HEK293 (cell line): ENCODE results near the gene PPP2R5D.
"Not testable (repeated sequence)": the region's sequence is repeated elsewhere in the genome, so short reads cannot be mapped to it uniquely, and the experiment has no call there.

ENCODE experiments used
- SP2 ChIP-seq: fragments of 450-650 bp; formaldehyde crosslinking; IDR thresholded peaks from 2 replicates; pipeline ENCODE4 v1.5.1; 2016; ENCODE audit warnings: missing biosample characterization, missing genetic modification characterization
- ZBTB11 ChIP-seq: fragments of 450-650 bp; formaldehyde crosslinking; conservative IDR thresholded peaks from 2 replicates; pipeline ENCODE4 v1.5.1; 2016; ENCODE audit warnings: low read depth, missing biosample characterization, missing genetic modification characterization
- ZBTB48 ChIP-seq: fragments of 450-650 bp; formaldehyde crosslinking; IDR thresholded peaks from 2 replicates; pipeline ENCODE4 v1.5.1; 2016; ENCODE audit warnings: missing biosample characterization, missing genetic modification characterization
- ZNF266 ChIP-seq: fragments of 450-650 bp; formaldehyde crosslinking; IDR thresholded peaks from 2 replicates; pipeline ENCODE4 v1.5.1; 2016; ENCODE audit warnings: missing biosample characterization, missing genetic modification characterization, low read depth
- ZNF473 ChIP-seq: fragments of 450-650 bp; formaldehyde crosslinking; IDR thresholded peaks from 2 replicates; pipeline ENCODE4 v1.5.1; 2017; ENCODE audit warnings: missing biosample characterization, missing genetic modification characterization
- ZNF768 ChIP-seq: fragments of 450-650 bp; formaldehyde crosslinking; IDR thresholded peaks from 2 replicates; pipeline ENCODE4 v1.5.1; 2018; ENCODE audit warnings: missing biosample characterization, mild to moderate bottlenecking, missing genetic modification characterization
- TF ChIP-seq, protein P1 (sequence below): fragments of 450-650 bp; formaldehyde crosslinking; IDR thresholded peaks from 2 replicates; pipeline ENCODE4 v1.5.1; 2016; ENCODE audit warnings: missing biosample characterization, missing genetic modification characterization
- TF ChIP-seq, protein P2 (sequence below): fragments of 450-650 bp; formaldehyde crosslinking; IDR thresholded peaks from 2 replicates; pipeline ENCODE4 v1.5.1; 2016; ENCODE audit warnings: missing biosample characterization, missing genetic modification characterization

- TF ChIP-seq, protein P1, sequence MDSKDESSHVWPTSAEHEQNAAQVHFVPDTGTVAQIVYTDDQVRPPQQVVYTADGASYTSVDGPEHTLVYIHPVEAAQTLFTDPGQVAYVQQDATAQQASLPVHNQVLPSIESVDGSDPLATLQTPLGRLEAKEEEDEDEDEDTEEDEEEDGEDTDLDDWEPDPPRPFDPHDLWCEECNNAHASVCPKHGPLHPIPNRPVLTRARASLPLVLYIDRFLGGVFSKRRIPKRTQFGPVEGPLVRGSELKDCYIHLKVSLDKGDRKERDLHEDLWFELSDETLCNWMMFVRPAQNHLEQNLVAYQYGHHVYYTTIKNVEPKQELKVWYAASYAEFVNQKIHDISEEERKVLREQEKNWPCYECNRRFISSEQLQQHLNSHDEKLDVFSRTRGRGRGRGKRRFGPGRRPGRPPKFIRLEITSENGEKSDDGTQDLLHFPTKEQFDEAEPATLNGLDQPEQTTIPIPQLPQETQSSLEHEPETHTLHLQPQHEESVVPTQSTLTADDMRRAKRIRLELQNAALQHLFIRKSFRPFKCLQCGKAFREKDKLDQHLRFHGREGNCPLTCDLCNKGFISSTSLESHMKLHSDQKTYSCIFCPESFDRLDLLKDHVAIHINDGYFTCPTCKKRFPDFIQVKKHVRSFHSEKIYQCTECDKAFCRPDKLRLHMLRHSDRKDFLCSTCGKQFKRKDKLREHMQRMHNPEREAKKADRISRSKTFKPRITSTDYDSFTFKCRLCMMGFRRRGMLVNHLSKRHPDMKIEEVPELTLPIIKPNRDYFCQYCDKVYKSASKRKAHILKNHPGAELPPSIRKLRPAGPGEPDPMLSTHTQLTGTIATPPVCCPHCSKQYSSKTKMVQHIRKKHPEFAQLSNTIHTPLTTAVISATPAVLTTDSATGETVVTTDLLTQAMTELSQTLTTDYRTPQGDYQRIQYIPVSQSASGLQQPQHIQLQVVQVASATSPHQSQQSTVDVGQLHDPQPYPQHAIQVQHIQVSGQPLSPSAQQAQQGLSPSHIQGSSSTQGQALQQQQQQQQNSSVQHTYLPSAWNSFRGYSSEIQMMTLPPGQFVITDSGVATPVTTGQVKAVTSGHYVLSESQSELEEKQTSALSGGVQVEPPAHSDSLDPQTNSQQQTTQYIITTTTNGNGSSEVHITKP (tag by site-specific recombination) = not testable (repeated sequence)
- TF ChIP-seq, protein P2, sequence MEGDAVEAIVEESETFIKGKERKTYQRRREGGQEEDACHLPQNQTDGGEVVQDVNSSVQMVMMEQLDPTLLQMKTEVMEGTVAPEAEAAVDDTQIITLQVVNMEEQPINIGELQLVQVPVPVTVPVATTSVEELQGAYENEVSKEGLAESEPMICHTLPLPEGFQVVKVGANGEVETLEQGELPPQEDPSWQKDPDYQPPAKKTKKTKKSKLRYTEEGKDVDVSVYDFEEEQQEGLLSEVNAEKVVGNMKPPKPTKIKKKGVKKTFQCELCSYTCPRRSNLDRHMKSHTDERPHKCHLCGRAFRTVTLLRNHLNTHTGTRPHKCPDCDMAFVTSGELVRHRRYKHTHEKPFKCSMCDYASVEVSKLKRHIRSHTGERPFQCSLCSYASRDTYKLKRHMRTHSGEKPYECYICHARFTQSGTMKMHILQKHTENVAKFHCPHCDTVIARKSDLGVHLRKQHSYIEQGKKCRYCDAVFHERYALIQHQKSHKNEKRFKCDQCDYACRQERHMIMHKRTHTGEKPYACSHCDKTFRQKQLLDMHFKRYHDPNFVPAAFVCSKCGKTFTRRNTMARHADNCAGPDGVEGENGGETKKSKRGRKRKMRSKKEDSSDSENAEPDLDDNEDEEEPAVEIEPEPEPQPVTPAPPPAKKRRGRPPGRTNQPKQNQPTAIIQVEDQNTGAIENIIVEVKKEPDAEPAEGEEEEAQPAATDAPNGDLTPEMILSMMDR (tag by site-specific recombination) = not testable (repeated sequence)
- TF ChIP-seq ZBTB11 (tag by site-specific recombination); ZNF768 (tag by site-specific recombination); ZNF473 (tag by site-specific recombination); ZBTB48; ZNF266 (tag by site-specific recombination); SP2 (tag by site-specific recombination): not testable (repeated sequence)
Observed at GRCh38 chr6:42954405-42954804, 30.0 kb upstream of the PPP2R5D start.
